HG02840 (cell line): Measurements from ENCODE around the gene RNF181.
"Not testable (repeated sequence)": the region's sequence is repeated elsewhere in the genome, so short reads cannot be mapped to it uniquely, and the experiment has no call there.

Source experiments
- ATAC-seq: cut with Tn5 transposase; IDR thresholded peaks from one replicate; pipeline ENCODE4 v1.9.1; 2021; ENCODE audit warnings: mild to moderate bottlenecking, moderate library complexity, moderate number of reproducible peaks; ENCODE audit not compliant: unreplicated experiment, low FRiP score

RNF181 gene

DNA sequence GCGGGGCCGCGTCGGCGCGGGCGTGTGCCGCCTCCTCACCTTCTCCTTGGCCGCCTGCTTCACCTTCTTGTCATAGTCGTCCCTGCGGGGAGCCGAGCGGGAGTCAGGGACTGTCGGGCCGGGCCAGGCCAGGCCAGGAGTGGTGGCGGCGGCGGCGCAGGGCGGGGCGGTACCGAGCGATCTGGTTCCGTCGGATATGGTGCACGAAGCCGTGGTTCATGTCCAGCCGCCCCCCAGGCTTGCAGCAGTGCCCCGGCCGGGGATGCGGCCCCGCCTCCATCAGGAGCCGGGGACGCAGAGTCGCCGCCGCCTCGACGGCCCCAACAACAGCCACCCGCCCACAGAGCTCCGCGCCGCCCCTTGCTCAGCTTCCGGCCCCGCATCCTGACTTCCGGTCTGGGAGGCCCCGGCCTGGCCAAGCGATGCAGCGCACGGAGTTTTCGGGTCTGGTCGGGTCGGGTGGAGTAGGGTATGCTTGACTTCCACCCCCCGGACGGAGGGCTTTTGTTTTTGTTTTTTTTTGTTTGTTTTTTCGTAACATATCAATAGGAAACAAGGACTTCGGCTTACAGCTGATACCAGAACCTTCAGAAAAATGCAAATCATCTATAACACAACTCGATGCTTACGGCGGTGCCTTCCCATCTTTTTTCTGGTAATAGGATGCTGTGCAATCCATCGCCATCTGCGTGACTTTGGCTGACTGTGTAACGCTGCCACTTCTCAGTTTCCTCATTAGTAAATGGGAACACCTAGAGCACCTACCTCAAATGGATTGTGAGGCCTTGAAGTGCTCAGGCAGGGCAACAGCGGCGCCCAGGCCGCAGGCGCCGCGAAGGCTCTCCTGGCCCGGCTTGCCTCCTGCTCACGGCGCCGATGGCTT is 16.4 kb downstream of the RNF181 start, which contains the start of gene C2orf68:
C2orf68 (minus strand) TSS at position 362 of the 883 bp plus-strand sequence; CDS start at position 280, 82 bp downstream.
- peak; percentile 71 for ATAC-seq

DNA sequence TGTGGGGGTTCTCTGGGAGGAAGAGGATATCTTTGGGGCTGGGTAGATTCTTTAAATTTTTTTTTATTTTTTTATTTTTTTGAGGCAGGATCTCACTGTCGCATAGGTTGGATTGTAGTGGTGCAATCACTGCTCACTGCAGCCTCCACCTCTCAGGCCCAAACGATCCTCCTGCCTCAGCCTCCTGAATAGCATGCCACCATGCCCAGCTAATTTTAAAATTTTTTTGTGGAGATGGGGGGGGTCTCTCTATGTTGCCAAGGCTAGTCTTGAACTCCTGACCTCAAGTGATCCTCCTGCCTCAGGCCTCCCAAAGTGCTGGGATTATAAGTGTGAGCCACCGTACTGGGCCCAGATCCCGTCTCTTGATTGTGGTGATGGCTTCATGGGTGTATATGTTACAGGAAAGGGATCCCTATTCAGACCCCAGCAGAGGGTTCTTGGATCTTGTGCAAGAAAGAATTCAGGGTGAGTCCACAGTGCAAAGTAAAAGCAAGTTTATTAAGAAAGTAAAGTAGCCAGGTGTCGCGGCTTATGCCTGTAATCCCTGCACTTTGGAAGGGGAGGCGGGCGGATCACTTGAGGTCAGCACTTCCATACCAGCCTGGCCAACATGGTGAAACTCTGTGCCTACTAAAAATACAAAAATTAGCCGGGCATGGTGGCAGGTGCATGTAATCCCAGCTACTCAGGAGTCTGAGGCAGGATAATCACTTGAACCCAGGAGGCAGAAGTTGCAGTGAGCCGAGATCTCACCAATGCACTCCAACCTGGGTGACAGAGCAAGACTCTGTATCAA is 18.4 kb downstream of the RNF181 start:
- no peak for ATAC-seq

DNA sequence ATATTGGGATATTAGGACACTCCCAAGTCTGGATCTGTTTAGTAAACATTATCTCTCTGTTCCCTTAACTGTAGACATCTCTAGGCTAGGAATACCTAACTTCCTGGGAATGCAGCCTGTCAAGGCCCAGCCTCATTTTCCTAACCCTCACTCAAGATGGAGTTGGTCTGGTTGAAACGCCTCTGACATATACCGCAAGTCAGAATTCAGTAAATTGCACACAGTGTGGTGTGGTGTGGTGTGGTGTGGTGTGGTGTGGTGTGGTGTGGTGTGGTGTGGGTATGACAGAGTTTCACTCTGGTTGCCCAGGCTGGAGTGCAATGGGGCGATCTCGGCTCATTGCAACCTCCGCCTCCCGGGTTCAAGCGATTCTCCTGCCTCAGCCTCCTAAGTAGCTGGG is 19.2 kb downstream of the RNF181 start:
- not testable (repeated sequence) for ATAC-seq

DNA sequence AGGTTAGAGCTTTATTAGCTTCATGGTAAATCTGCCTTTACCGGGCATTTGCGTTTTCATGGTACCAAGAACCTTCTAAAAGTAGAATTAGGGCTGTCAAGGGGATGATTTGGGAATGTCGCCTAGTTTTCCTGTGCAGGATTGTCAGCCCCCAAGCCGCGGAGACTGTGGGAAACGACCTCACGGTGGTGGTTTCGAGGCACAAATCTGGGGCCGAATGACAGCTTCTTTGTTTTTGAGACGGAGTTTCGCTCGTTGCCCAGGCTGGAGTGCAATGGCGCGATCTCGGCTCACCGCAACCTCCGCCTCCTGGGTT is 19.8 kb downstream of the RNF181 start:
- ATAC-seq: no peak

DNA sequence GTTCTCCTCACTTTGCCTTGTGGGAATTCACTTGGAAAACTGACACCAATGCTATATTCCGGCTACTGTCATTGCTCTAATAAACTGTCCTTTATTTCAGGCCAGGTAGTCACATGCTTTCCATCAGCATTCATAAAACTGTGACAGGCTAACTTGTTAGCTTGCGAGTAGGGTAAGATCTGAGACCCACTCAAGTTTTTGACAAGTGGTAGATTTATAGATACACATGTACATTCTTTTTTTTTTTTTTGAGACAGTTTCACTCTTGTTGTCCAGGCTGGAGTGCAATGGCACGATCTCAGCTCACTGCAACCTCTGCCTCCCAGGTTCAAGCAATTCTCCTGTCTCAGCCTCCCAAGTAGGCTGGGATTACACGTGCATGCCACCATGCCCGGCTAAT is 22.2 kb downstream of the RNF181 start:
- not testable (repeated sequence) for ATAC-seq

DNA sequence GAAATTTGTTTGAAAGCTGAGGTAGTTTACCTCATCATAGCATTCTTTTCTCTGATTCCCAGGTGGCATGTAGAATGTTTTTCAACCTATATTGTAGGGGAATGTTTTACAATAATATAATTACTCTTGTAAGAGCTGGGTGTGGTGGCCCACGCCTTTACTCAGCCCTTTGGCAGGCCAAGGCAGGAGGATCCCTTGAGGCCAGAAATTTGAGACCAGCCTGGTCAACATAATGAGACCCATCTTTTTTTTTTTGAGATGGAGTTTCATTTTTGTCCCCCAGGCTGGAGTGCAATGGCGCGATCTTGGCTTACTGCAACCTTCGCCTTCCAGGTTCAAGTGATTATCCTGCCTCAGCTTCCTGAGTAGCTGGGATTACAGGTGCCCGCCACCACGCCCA is 24.1 kb downstream of the RNF181 start:
- ATAC-seq: no peak

DNA sequence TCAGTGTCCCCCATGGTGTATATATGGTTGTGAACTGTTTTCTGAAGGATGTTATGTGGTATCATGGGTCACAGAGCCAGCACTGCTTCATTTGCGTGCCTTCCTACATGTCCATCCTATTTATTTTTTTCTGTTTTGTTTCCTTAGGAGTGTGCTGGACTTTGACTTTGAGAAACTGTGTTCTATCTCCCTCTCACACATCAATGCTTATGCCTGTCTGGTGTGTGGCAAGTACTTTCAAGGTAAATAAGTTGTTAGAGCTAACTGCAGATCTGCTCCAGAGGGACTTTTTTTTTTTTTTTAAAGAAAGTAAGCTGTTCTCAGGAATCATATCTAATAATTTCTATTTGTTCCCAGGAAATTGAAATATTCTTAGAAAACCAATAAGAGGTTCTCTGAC is 25.8 kb downstream of the RNF181 start:
- no peak for ATAC-seq

DNA sequence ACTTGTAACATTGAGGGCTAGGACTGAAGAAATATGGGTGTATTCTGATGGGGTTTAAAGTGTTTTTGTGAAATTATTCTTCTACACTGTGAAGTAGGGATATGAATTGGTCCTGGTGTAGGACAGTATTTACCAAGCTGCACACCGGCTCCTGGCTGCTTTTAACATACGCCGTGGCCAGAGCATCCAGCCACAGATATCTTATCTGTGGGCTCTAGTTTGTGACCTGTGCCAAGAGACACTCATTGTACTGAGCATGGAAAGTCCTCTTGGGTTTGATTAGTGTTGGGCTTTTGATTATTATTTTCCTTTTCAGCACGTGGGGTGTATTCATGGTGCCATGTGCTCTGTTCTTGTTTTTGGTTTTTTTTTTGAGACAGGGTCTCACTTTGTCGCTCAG is 28.4 kb downstream of the RNF181 start:
- no peak for ATAC-seq

DNA sequence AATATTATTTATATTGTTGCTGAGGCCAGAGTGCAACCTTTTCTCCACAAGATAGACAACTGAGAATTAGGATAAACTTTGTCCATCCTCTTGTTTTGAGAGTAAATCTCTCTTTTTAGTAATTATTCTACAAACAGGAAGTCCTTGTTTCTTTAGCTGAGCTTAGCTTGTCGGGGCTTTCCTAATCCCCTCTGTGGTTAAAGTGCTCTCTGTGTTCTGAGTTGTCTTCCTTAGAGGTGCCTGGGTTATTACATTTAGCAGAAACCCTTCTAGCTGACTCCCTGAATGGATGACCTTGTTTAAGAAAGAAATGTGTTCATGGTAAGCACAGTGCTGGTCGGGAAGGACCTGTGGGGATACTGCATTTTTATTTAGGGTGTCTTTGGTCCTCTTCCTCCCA is 33.1 kb downstream of the RNF181 start:
- no peak for ATAC-seq

DNA sequence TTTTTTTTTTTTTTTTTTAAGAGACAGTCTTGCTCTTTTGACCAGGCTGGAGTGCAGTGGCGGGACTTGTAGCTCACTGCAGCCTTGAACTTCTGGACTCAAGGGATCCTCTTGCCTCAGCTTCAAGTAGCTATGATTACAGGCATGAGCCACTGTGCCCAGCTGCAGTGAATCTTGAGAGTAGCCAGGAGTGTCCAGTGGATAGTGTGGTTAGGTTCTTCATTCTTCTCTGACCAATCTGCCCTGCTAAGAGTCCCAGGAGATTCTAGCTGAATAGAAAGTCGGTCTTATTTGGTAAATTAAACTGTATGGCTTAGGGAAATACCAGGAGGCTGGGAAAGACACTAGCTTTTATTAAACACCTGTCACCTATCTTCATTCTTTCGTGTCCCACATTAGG is 35.8 kb downstream of the RNF181 start:
- no peak for ATAC-seq

DNA sequence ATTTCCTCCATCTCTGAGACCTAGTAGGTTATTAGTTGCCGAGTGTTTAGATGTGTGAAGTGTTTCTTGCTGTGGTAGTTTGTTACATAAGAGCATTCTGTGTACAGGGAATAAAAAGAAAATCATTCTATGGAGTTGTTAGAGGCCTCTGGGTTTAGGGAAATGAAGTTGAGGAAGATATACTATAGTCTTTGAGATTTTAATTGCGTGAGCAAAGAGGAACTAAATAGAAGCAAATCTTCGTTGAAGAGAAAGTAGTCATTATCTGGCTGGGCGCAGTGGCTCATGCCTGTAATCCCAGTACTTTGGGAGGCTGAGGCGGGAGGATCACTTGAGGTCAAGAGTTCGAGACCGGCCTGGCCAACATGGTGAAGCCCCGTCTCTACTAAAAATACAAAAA is 39.5 kb downstream of the RNF181 start:
- ATAC-seq: no peak

DNA sequence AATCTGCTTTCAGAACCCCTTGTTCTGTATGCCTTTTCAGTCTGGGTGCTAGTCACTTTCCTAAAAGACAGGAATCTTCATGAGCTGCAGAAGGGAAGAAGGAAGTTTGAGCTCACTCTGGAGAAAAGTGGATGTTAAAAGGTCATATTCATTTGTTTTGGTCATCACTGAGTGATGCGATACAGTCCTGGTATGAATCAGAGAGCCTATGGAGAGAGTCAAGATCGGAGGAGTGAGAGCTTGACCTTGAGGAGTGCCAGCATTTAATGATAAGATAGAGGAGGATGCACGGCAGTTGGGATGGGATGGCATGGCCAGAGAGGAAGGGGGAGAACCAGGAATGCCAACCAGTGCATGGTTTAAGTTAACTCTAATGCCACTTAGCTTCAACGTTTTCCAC is 40.1 kb downstream of the RNF181 start:
- no peak for ATAC-seq

DNA sequence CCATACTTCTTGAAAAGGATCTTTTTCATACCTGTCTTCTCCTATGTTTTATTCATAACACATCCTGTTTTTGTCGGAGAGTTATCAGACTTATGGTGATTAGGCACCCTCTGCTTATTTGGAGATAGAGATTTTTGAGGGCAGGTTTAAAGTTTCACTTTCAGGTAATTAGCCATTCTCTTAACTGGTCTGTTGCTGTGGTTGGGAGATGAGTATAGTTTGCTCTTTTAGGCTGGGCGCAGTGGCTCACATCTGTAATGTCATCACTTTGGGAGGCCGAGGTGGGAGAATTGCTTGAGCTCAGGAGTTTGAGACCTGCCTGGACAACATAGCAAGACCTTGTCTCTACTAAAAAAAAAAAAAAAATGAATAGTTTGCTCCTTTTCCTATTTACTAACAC is 47.2 kb downstream of the RNF181 start:
- no peak for ATAC-seq

DNA sequence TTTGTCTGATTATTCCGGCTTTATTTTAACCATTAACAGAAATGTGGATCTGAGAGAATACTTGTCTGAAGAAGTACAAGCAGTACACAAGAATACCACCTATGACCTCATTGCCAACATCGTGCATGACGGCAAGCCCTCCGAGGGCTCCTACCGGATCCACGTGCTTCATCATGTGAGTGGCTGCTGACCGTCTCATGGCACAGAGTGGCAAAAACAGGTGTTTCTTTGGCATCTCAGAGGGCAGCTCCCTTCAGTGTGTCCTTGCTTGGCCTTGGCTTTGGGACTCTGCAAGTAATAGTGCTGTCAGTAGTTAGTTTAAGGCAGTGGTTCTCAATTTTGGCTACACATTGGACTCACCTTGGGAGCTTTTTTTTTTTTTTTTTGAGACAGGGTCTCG is 49.4 kb downstream of the RNF181 start:
- no peak for ATAC-seq

DNA sequence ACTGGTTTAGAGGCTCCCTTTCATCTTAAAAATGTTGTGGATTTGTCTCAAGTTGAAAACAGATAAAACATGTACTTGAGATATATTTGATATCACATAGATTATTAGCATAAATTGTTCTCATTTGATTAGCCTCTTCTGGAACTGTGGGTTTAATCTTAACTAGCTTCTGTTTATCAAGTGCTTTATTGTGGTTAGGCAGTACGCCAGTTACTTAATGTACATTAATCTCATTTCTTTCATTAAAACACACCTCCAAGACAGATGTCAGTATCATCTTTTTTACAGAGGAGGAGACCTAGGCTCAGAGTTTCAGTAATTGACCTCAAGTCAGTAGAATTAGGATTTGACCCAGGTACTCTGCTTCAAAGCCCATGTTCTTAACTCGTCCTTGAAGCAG is 50.6 kb downstream of the RNF181 start:
- no peak for ATAC-seq
